ENCODE data around the gene SLC4A1AP. TPM values are rescaled to one million over a fixed set of nuclear protein-coding genes. Genes with fewer than 3 reads are reported as not detected.

SLC4A1AP gene
- total RNA-seq, 1 experiment from 2014 or later = 19.8 TPM

DNA sequence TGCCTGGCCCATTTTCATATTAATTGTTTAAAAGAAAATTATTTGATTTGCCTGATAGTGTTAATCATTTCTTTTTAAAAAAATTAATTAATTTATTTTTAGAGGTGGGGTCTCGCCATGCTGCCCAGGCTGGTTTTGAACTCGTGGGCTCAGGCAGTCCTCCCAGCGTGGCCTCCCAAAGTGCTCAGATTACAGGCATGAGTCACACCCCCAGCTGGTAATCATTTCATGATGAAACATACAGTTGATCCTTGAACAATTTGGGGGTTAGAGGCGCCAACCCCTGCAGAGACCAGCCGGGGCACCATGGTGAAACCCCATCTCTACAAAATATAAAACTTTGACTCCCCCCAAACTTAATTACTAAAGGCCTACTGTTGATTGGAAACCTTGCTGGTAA is 26.9 kb upstream of the SLC4A1AP start:
- DNase-seq (ENCODE audit: low read depth, low spot score) = no peak
- no peaks in the 10 kb centered on the region for H3K27me3 ChIP-seq (ENCODE audit: insufficient read depth, low read length)
- H4K20me1 ChIP-seq (ENCODE audit: insufficient read depth) = no peaks in the 10 kb centered on the region
- CTCF ChIA-PET = no interaction called here
- H3K4me1 ChIP-seq (ENCODE audit: control insufficient read depth in 1 of 2, insufficient read depth in 2 of 2, low read length in 2 of 2) = no peaks in the 10 kb centered on the region
- H3K9me2 ChIP-seq (ENCODE audit: insufficient read depth) = no peaks in the 10 kb centered on the region
- H3K4me3 ChIP-seq (replicated peaks in 1 of 2; ENCODE audit: low read depth in 1 of 2, low read length in 2 of 2) = no peak overlapping the region
- POLR2A ChIA-PET = no interaction called here
- intact Hi-C loops (cut with micrococcal nuclease) = no loop called here
- RAD21 ChIA-PET (ENCODE audit: low non-redundant PET in 1 of 2, low total read pairs in 2 of 2, uncharacterized antibody in 2 of 2, unreplicated experiment in 2 of 2) = no interaction called here
- ATAC-seq = no peak
- H3K9me3 ChIP-seq (ENCODE audit: control insufficient read depth in 1 of 2, insufficient read depth in 1 of 2, low read depth in 1 of 2, low read length in 2 of 2) = no peaks in the 10 kb centered on the region
- peaks cover 46 to 59% of the 10 kb centered on the region in 2 experiments; a peak in 3 of 4 replicates for H3K36me3 ChIP-seq (ENCODE audit: control insufficient read depth in 1 of 2, insufficient read depth in 2 of 2, low read length in 2 of 2)
- no peak overlapping the region for H3K9ac ChIP-seq (ENCODE audit: low read length)
- no peak for TF ChIP-seq JUND (IDR thresholded peaks at IDR 0.05)
- TF ChIP-seq FOSL1 (IDR thresholded peaks at IDR 0.05; ENCODE audit: low read depth) = no peak
- no peak for TF ChIP-seq SP1 (IDR thresholded peaks at IDR 0.05; ENCODE audit: low read depth)
- TF ChIP-seq SRF (IDR thresholded peaks at IDR 0.05; ENCODE audit: low read depth) = no peak
- no peak for TF ChIP-seq EZH2 (IDR thresholded peaks at IDR 0.05)
- TF ChIP-seq TCF7L2 (IDR thresholded peaks at IDR 0.05; ENCODE audit: borderline replicate concordance, extremely low read depth, insufficient read depth, insufficient read length) = no peak
- no peak for TF ChIP-seq POLR2A (IDR thresholded peaks at IDR 0.05; ENCODE audit: borderline replicate concordance, extremely low read depth, insufficient read depth, insufficient read length)
- TF ChIP-seq RAD21 (IDR thresholded peaks at IDR 0.05; ENCODE audit: low read depth) = no peak
- no peak for TF ChIP-seq REST (IDR thresholded peaks at IDR 0.05; ENCODE audit: low read depth)
- no peak for TF ChIP-seq CTCF (IDR thresholded peaks at IDR 0.05 in 2 of 3, conservative IDR thresholded peaks at IDR 0.05 in 1 of 3; ENCODE audit: borderline replicate concordance in 1 of 3, insufficient read depth in 1 of 3, low read depth in 2 of 3, low read length in 2 of 3)
- TF ChIP-seq CEBPB (IDR thresholded peaks at IDR 0.05; ENCODE audit: low read depth) = no peak
- TF ChIP-seq EZH2phosphoT487 (IDR thresholded peaks at IDR 0.05; ENCODE audit: borderline replicate concordance) = no peak
- BruUV-seq (replicated peaks) = no TSS peak
- H3K79me2 ChIP-seq (ENCODE audit: insufficient read depth, low read length) = no peaks in the 10 kb centered on the region; the same call in none of the 2 replicates
- no peak overlapping the region for H3K27ac ChIP-seq (ENCODE audit: low read depth, low read length)
- no peak overlapping the region for H2AFZ ChIP-seq (ENCODE audit: low read depth, low read length, poor library complexity, severe bottlenecking)
- no peak overlapping the region for H3K4me2 ChIP-seq (ENCODE audit: low read length)

All from HCT116 (cell line).